Stimulated activated CD4-positive, alpha-beta T cell treated with anti-CD3 and anti-CD28 coated beads, Interleukin-1b, Interleukin-23, amount 100 ng/mL, for 48 hours (primary cell): ENCODE measurements around the gene SFMBT1.

ENCODE experiments used
- DNase-seq: peaks from one replicate; pipeline ENCODE4 v3.0.0-alpha.2; 2020

The SFMBT1 gene, protein sequence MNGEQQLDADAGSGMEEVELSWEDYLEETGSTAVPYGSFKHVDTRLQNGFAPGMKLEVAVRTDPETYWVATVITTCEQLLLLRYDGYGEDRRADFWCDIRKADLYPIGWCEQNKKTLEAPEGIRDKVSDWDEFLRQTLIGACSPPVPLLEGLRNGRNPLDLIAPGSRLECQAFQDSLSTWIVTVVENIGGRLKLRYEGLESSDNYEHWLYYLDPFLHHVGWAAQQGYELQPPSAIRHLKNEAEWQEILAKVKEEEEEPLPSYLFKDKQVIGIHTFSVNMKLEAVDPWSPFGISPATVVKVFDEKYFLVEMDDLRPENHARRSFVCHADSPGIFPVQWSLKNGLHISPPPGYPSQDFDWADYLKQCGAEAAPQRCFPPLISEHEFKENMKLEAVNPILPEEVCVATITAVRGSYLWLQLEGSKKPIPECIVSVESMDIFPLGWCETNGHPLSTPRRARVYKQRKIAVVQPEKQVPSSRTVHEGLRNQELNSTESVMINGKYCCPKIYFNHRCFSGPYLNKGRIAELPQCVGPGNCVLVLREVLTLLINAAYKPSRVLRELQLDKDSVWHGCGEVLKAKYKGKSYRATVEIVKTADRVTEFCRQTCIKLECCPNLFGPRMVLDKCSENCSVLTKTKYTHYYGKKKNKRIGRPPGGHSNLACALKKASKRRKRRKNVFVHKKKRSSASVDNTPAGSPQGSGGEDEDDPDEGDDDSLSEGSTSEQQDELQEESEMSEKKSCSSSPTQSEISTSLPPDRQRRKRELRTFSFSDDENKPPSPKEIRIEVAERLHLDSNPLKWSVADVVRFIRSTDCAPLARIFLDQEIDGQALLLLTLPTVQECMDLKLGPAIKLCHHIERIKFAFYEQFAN

DNA sequence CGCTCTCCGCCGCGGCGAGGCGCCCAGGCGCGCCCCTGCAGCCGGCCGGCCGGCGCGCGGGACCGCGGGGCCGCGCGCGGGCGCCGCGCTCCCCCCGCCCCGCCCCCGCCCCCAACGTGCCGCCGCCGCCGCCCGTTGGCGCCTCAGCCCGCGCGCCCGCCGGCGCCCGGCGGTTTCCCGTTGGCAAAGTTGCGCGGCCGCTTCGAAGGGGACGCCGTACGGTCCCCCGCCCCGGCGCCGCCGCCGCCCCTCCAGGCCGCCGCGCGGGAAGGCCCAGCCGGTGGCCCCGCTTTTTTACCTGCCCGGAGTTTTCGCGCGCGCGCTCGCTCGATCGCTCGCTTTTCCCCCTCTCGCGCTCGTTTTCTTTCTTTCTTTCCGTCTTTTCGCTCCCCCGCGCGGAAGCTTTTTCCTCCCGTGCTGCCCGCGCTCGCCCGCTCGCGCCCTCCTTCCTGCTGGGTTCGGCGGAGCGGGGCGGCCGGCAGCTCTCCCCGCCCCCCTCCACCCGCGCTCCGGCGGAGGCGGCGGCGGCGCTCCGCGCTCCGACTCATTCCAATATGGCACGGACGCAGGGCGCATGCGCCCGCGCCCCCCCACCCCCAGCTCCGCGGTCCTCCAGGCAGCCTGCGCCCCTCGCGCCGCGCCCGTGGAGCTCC lies at the start of gene SFMBT1:
SFMBT1 (minus strand) TSS at position 556 of the 653 bp plus-strand sequence. CDS start 76,945 bp downstream, outside the sequence.
- peak; percentile 69 for DNase-seq

GRCh38 chr3:53092942-53093341 lies 47.1 kb upstream of the SFMBT1 start:
- DNase-seq, result no peak

DNA sequence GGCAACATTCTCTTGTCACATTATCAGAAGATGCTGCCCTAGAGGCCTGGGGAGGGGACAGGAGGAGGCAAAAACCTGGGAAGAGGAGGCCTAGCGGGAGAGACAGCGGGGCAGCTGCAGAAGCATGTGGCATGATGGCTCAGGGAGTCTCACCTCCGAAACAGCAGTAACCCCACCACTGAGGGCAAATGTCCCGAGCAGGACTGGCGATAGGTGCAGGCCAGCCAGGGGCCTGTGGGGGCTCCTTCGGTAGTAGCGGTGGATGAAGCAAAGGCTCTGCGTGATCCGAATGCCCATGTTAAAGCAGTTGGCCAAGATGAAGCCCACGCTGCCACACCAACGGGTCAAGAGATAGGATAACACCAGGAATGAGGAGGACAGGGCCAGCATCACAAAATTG lies 46.3 kb upstream of the SFMBT1 start:
- no peak for DNase-seq

- no peak for DNase-seq
Measured at GRCh38 chr3:53091011-53091410, 45.1 kb upstream of the SFMBT1 start.

GRCh38 chr3:53089511-53089910 lies 43.6 kb upstream of the SFMBT1 start:
- DNase-seq, result no peak

- no peak for DNase-seq
Measured at GRCh38 chr3:53085476-53085875, 39.6 kb upstream of the SFMBT1 start.

DNA sequence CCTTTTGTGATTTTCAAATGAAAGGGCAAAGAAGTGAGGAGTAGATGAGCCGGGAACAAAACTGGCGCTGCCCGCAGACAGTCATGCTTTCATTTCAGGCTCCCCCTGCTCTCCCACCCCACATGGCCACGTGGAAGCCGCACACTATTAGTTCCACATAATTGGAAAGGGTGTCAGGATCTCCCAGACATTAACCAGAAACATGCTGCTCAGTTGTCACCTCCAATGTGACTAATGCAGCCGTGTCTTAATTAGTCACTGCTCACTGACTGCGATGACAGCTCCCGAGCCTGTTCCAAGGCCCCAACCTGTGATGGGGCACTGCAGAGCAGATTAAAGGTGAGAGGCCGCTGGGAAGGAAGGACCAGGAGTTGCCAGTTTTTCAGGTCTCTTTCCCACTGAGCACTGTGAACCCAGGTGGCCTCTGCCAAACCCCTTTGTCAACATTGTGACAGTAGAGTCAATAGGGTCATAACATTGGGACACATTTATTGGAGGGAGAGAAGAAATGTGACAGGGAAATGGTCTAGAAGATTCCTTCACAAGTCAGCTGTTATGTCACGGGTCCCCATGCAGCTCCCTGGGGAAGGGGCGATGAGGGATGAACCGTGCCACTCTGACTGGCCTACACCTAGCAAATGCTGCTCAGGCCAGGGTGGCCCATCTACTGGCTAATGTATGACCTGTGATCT lies 38.6 kb upstream of the SFMBT1 start:
- peak; percentile 31 for DNase-seq

GRCh38 chr3:53083949-53084309 lies 38.1 kb upstream of the SFMBT1 start:
- no peak for DNase-seq

- DNase-seq, result no peak
Measured at GRCh38 chr3:53083521-53083920, 37.6 kb upstream of the SFMBT1 start.

DNA sequence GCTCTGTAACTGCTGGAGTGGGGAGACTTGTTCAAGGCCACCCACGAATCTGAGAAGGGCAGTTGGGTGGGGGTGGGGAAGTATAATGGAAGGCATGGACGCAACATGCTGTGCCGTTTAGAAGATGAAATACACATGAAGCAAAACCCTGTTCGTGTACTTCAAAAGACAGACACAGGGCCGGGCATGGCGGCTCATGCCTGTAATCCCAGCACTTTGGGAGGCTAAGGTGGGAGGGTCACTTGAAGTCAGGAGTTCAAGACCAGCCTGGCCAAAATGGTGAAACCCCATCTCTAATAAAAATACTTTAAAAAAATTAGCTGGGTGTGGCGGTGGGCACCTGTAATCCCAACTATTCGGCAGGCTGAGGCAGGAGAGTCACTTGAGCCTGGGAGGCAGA lies 36.9 kb upstream of the SFMBT1 start:
- no peak for DNase-seq

GRCh38 chr3:53081318-53081717 lies 35.4 kb upstream of the SFMBT1 start:
- no peak for DNase-seq

DNA sequence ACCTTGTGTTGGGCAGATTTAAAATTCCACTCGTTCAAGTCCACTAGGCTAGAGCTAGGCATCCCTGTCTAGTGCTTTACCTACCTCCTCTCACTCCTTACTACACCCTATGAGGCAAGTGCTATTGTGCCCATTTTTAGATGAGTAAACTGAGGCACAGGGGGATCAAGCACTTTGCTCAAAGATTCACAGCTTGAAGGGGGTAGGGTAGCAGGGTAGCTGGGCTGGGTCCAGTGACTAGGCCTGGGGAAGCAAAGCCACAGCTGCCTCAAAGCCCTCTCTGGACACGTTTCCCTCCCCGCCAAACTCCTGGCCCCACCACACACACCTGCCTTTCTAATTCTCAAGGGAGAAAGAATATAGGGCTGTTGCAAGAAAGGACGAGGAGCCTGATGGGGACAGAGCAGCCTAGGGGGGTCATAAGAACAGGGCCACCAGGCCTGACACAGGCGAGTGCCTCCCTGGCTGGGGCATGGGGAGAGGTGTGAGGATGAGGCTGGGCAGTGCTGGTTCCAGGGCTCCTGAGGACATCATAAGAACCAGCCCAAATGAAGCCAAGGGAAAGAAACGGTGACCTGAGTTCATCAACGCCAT lies 34.8 kb upstream of the SFMBT1 start:
- no peak for DNase-seq

- DNase-seq, result no peak
Measured at GRCh38 chr3:53079791-53080555, 34.1 kb upstream of the SFMBT1 start.

DNA sequence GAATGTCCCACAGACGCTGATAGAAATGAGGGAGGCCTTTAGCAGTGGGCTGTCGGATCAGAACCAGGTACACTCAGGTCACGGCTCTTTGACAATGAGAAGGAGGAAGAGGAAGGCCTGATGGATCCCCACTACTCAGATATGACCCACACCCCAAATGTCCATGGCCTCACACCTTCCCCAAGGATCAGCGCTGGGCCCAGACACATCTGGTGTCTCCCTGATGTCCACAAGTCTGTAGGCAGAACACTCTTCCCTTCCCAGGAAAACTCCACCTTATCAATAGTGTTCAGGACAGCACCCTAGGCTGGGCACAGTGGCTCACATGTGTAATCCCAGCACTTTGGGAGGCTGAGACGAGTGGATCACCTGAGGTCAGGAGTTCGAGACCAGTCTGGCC lies 33.3 kb upstream of the SFMBT1 start:
- DNase-seq, result no peak

DNA sequence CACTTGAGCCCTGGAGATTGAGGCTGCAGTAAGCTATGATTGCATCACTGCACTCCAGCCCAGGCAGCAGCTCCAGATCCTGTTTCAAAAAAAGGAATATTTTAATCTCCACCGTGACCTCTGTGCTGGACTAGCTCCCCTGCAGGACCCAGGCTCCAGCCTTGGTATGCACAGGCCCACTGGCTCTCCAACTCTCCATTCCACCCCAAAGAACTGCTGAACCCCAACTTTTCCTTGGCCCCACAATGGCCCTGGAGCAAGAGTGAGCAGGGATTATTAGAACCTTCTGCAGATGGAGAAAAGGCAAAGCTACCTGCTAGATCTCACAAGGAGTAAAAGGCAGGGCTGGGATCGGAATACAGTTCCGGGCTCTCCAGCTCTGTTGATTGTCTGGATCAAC lies 32.8 kb upstream of the SFMBT1 start:
- DNase-seq, result no peak

DNA sequence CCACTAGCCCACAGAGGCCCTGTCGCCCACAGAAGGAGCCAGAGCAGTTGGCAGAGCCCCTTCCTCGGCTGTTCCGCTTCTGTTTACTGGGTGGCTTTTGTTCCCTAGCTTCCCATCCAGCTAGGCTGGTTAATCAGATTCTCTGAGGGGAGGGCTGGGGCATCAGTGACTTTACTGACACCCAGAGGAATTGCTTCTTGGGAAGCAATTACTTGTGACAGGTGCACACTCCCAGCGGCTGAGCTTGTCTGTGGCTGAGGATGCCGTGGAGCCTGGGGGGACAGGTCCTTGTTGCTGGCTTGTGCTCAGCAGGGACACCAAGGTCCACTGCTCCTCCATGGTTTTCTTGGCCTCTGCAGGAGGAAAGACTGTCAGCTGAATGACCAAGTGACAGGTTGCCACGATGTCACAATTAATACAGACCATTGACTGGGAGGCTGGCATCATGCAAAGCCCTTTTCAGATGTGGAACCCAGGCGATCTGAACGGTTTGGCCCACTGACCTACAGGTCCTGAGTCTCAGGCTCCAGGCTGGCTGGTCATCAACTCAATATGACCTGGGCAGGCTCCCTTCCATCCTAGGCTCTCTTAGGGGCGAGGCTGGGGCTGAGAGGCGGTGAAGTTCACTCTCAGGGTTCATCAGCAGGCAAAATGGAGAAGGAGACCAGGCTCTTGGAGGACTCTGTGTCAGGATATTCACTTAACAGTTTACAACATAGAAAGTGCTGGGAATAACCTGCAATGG lies 31.8 kb upstream of the SFMBT1 start:
- no peak for DNase-seq

DNA sequence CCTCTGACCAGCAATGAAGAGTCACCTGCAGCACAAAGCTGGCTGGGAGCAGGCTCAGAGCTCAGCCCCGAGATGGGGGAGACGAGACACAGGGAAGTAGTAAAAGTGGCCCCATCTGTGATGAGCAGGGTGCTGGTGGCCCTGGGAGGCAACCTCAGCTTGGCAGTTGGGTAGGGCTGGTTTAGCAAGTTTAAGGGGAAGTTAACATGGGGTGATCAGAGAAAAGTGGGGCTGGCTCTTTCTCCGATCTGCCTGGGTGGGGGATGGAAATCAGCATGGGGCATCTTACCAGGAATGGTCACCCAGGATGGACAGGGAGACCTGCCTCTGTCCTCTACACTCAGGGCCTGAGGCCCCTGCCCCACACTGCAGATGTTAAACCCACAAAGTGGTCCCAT lies 29.9 kb upstream of the SFMBT1 start:
- DNase-seq, result no peak

DNA sequence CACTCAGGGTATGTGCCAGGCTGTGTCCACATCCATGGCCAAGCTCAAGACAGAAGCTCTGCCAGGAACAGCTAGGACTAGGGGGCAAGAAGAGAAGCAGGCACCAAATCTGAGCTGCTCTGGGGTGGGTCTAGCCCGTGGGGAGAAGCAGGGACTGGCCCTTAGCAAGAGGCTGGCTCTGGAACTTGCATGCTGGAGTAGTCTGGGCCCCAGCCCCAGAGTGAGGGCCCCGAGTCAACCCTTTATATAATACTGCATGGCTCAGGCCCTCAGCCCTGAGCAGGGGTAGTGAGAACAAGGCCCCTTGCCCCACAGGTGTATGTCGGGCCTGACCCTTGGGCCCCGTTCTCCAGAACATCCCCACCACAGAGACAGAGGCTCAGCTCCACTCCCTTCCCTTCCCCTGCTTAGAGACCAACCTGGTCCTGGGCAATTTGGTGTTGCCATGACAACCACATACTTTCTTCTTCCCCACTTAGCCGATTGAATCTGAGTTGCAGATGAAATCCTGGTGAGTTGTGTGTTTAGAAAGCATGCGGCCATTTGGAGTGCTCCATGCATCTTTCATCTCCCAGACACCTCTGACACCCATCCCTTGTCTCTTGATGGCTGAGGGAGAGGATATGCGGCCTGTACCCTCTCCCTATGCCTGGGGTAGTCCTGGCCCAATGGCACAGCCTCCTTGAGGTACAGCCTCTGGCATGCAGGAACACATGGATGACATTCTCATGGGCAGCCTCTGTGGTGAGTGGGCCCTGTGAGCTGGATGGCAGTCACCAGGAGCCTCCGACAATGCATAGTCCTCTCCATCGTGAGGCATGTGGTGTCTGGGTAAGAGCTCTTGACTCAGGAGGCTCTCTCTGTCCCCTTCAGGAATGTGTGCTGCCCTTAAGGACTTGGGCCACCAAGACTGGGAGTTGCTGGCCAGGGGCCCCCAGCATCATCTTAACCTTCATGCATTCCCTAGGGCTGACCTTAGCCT lies 29.2 kb upstream of the SFMBT1 start:
- DNase-seq, result no peak

- no peak for DNase-seq
Measured at GRCh38 chr3:53074366-53074696, 28.5 kb upstream of the SFMBT1 start.
